Neural cell (in vitro differentiated cells): ENCODE data around the gene ANG. TPM values are rescaled to one million over a fixed set of nuclear protein-coding genes. Genes with fewer than 3 reads are reported as not detected.
A peak's percentile ranks its signal among the peaks of the same experiment; 100 is the strongest.

Source experiments
- H2AFZ ChIP-seq: fragments of 200-600, 300-800 bp; sonication (generic), shearing (Covaris generic); 2 replicates; pipeline ENCODE4 v1.6.0; 2014; ENCODE audit warnings: low read depth, mild to moderate bottlenecking, antibody characterized with exemption, low read length, moderate library complexity
- H3F3A ChIP-seq: fragments of 200-600 bp; shearing (Covaris generic); 2 replicates; pipeline ENCODE4 v1.6.1; 2016; ENCODE audit warnings: mild to moderate bottlenecking, moderate library complexity, mixed read lengths, antibody characterized with exemption, low read length; ENCODE audit not compliant: insufficient read depth, poor library complexity, severe bottlenecking
- H3K27ac ChIP-seq: fragments of 200-600, 300-800 bp; sonication (generic), shearing (Covaris generic); 2 replicates; pipeline ENCODE4 v1.5.1; 2014; ENCODE audit warnings: mild to moderate bottlenecking, low read length, moderate library complexity
- H3K27me3 ChIP-seq: fragments of 300-800, 200-600 bp; sonication (generic), shearing (Covaris generic); 2 replicates; pipeline ENCODE4 v1.6.0; 2014; ENCODE audit warnings: mild to moderate bottlenecking, low read depth, low read length, moderate library complexity; ENCODE audit not compliant: insufficient read depth
- H3K36me3 ChIP-seq: fragments of 300-800, 200-600 bp; sonication (generic), shearing (Covaris generic); 2 replicates; pipeline ENCODE4 v1.5.1; 2014; ENCODE audit warnings: mild to moderate bottlenecking, antibody characterized with exemption, low read length, moderate library complexity; ENCODE audit not compliant: insufficient read depth
- H3K4me2 ChIP-seq: fragments of 300-800, 200-600 bp; sonication (generic), shearing (Covaris generic); 2 replicates; pipeline ENCODE4 v1.6.0; 2014; ENCODE audit warnings: mild to moderate bottlenecking, low read length
- H3K4me3 ChIP-seq: fragments of 300-800, 200-600 bp; sonication (generic), shearing (Covaris generic); 2 replicates; pipeline ENCODE4 v1.5.1; 2014; ENCODE audit warnings: mild to moderate bottlenecking, low read length, moderate library complexity
- H3K79me2 ChIP-seq: fragments of 200-600 bp; shearing (Covaris generic); replicated peaks from 2 replicates; pipeline ENCODE4 v1.6.0; 2014; ENCODE audit warnings: mild to moderate bottlenecking, low read length, moderate library complexity; ENCODE audit not compliant: insufficient read depth
- H3K9ac ChIP-seq: fragments of 300-800, 200-600 bp; sonication (generic), shearing (Covaris generic); 2 replicates; pipeline ENCODE4 v1.6.1; 2016; ENCODE audit warnings: mild to moderate bottlenecking, low read length, mixed read lengths
- H3K9me2 ChIP-seq: fragments of 200-600 bp; shearing (Covaris generic); 2 replicates; pipeline ENCODE4 v1.6.1; 2016; ENCODE audit warnings: mild to moderate bottlenecking, low read length, mixed read lengths; ENCODE audit not compliant: insufficient read depth
- H3K9me3 ChIP-seq: fragments of 200-600, 300-800 bp; sonication (generic), shearing (Covaris generic); 2 replicates; pipeline ENCODE4 v1.6.1; 2016; ENCODE audit warnings: mild to moderate bottlenecking, mixed run types, low read length, moderate library complexity, mixed read lengths
- H4K20me1 ChIP-seq: fragments of 200-600 bp; shearing (Covaris generic); 2 replicates; pipeline ENCODE4 v1.6.1; 2016; ENCODE audit warnings: mild to moderate bottlenecking, mixed run types; ENCODE audit not compliant: insufficient read depth
- CTCF ChIP-seq: fragments of 450-650 bp; IDR thresholded peaks from 2 replicates; pipeline ENCODE4 v1.5.1; 2014; ENCODE audit warnings: antibody characterized with exemption, mild to moderate bottlenecking, moderate library complexity; ENCODE audit not compliant: poor library complexity, severe bottlenecking
- EP300 ChIP-seq: fragments of 450-650 bp; conservative IDR thresholded peaks from 2 replicates; pipeline ENCODE4 v1.6.1; 2014; ENCODE audit warnings: antibody characterized with exemption, mild to moderate bottlenecking, moderate library complexity; ENCODE audit not compliant: poor library complexity, severe bottlenecking
- EZH2 ChIP-seq: fragments of 200-600, 300-800 bp; shearing (Covaris generic), sonication (generic); IDR thresholded peaks from 2 replicates; pipeline ENCODE4 v1.6.1; 2014; ENCODE audit warnings: antibody characterized with exemption, low read length, borderline replicate concordance, mild to moderate bottlenecking; ENCODE audit not compliant: insufficient read depth, poor library complexity, severe bottlenecking
- MXI1 ChIP-seq: fragments of 450-650 bp; conservative IDR thresholded peaks from 2 replicates; pipeline ENCODE4 v1.6.1; 2014; ENCODE audit warnings: antibody characterized with exemption, mild to moderate bottlenecking; ENCODE audit not compliant: poor library complexity, severe bottlenecking
- POLR2AphosphoS5 ChIP-seq: IDR thresholded peaks from 2 replicates; pipeline ENCODE4 v1.6.1; 2012
- RAD21 ChIP-seq: fragments of 450-650 bp; conservative IDR thresholded peaks from 2 replicates; pipeline ENCODE4 v1.6.1; 2014; ENCODE audit warnings: antibody characterized with exemption, mild to moderate bottlenecking, moderate library complexity
- REST ChIP-seq: IDR thresholded peaks from 2 replicates; pipeline ENCODE4 v1.6.1; 2012; ENCODE audit warnings: borderline replicate concordance
- SMC3 ChIP-seq: fragments of 450-650 bp; conservative IDR thresholded peaks from 2 replicates; pipeline ENCODE4 v1.6.1; 2014; ENCODE audit warnings: antibody characterized with exemption, mild to moderate bottlenecking, moderate library complexity; ENCODE audit not compliant: poor library complexity
- TAF1 ChIP-seq: IDR thresholded peaks from 2 replicates; pipeline ENCODE4 v1.6.1; 2012; ENCODE audit warnings: low read depth
- polyA plus RNA-seq: library from polyadenylated mRNA; depleted of rRNA; stranded (reverse); fragments of >200 nt; gene quantifications from 2 replicates; pipeline ENCODE4 v1.2.3, GENCODE V29; 2014

ANG gene
- polyA plus RNA-seq, 1 donor from 2014 or later: 0.47 TPM

GRCh38 chr14:20645481-20645880 lies 43.1 kb upstream of the ANG start:
- H3K79me2 ChIP-seq: no peaks in the 10 kb centered on the region
- no peaks in the 10 kb centered on the region for H3K9me3 ChIP-seq
- H3K27ac ChIP-seq: no peak overlapping the region
- no peak overlapping the region for H2AFZ ChIP-seq
- no peak overlapping the region for H3K4me2 ChIP-seq
- no peak for TF ChIP-seq TAF1
- no peak for TF ChIP-seq EZH2
- no peak for TF ChIP-seq REST
- TF ChIP-seq MXI1: no peak
- TF ChIP-seq RAD21: no peak
- no peak for TF ChIP-seq SMC3
- TF ChIP-seq EP300: no peak
- H3K27me3 ChIP-seq: no peaks in the 10 kb centered on the region
- no peaks in the 10 kb centered on the region for H4K20me1 ChIP-seq
- H3K36me3 ChIP-seq: no peaks in the 10 kb centered on the region
- no peaks in the 10 kb centered on the region for H3F3A ChIP-seq
- no peaks in the 10 kb centered on the region for H3K9me2 ChIP-seq
- H3K9ac ChIP-seq: no peak overlapping the region
- no peak overlapping the region for H3K4me3 ChIP-seq

- Histone ChIP-seq H3F3A (no peaks in the 10 kb centered on the region), H3K4me3 (peak overlapping the region; percentile 60), H3K4me2 (peak overlapping the region; percentile 41), H3K36me3 (no peaks in the 10 kb centered on the region), H3K27ac (no peak overlapping the region), H3K79me2 (no peaks in the 10 kb centered on the region), H3K9me3 (no peaks in the 10 kb centered on the region), H4K20me1 (no peaks in the 10 kb centered on the region), H3K9me2 (no peaks in the 10 kb centered on the region), H3K27me3 (peaks cover 61% of the 10 kb centered on the region), H3K9ac (no peak overlapping the region), H2AFZ (no peak overlapping the region)
- TF ChIP-seq REST (no peak), RAD21 (no peak), EP300 (no peak), POLR2AphosphoS5 (no peak), CTCF (no peak), MXI1 (no peak), TAF1 (no peak), SMC3 (no peak), EZH2 (no peak)
Observed at GRCh38 chr14:20652996-20653975, 35.3 kb upstream of the ANG start.
